ENCODE results near the gene INHA. TPM values are rescaled to one million over a fixed set of nuclear protein-coding genes. Genes with fewer than 3 reads are reported as not detected.

Gene INHA
- total RNA-seq, 1 donor from 2014 or later: 1.2 TPM

- no peak for DNase-seq (ENCODE audit: extremely low spot score, unreplicated experiment)
- no peaks in the 10 kb centered on the region for H3K9me3 Mint-ChIP-seq (ENCODE audit: unreplicated experiment)
- no peak overlapping the region for H3K27ac Mint-ChIP-seq (ENCODE audit: unreplicated experiment)
- H3K27me3 Mint-ChIP-seq (ENCODE audit: unreplicated experiment): peaks cover 40% of the 10 kb centered on the region
- no peaks in the 10 kb centered on the region for H3K36me3 Mint-ChIP-seq (ENCODE audit: unreplicated experiment)
- no peak for TF ChIP-seq CTCF (IDR thresholded peaks at IDR 0.05)
- H3K4me1 Mint-ChIP-seq (ENCODE audit: unreplicated experiment): peaks cover 14% of the 10 kb centered on the region
- H3K4me3 Mint-ChIP-seq (ENCODE audit: unreplicated experiment): no peak overlapping the region
Measured at GRCh38 chr2:219526320-219527075, 45.6 kb upstream of the INHA start.

GRCh38 chr2:219527076-219527394 lies 45.1 kb upstream of the INHA start:
- H3K27ac Mint-ChIP-seq (ENCODE audit: unreplicated experiment): no peak overlapping the region
- H3K27me3 Mint-ChIP-seq (ENCODE audit: unreplicated experiment): peaks cover 43% of the 10 kb centered on the region
- H3K36me3 Mint-ChIP-seq (ENCODE audit: unreplicated experiment): no peaks in the 10 kb centered on the region
- no peak for DNase-seq (ENCODE audit: extremely low spot score, unreplicated experiment)
- no peak for TF ChIP-seq CTCF (IDR thresholded peaks at IDR 0.05)
- H3K4me3 Mint-ChIP-seq (ENCODE audit: unreplicated experiment): no peak overlapping the region
- H3K4me1 Mint-ChIP-seq (ENCODE audit: unreplicated experiment): peaks cover 9% of the 10 kb centered on the region
- H3K9me3 Mint-ChIP-seq (ENCODE audit: unreplicated experiment): no peaks in the 10 kb centered on the region

GRCh38 chr2:219527472-219527871 lies 44.6 kb upstream of the INHA start:
- TF ChIP-seq CTCF (IDR thresholded peaks at IDR 0.05): no peak
- Mint-ChIP-seq H3K36me3 (ENCODE audit: unreplicated experiment) (no peaks in the 10 kb centered on the region), H3K27me3 (ENCODE audit: unreplicated experiment) (peaks cover 43% of the 10 kb centered on the region), H3K27ac (ENCODE audit: unreplicated experiment) (no peak overlapping the region), H3K4me1 (ENCODE audit: unreplicated experiment) (peaks cover 8% of the 10 kb centered on the region), H3K4me3 (ENCODE audit: unreplicated experiment) (no peak overlapping the region), H3K9me3 (ENCODE audit: unreplicated experiment) (no peaks in the 10 kb centered on the region)
- no peak for DNase-seq (ENCODE audit: extremely low spot score, unreplicated experiment)

- peaks cover 8% of the 10 kb centered on the region for H3K4me1 Mint-ChIP-seq (ENCODE audit: unreplicated experiment)
- H3K27ac Mint-ChIP-seq (ENCODE audit: unreplicated experiment): no peak overlapping the region
Measured at GRCh38 chr2:219530048-219530963, 41.8 kb upstream of the INHA start.

More at GRCh38 chr2:219530048-219530963, 41.8 kb upstream of the INHA start:
- peak overlapping the region; percentile 31 for H3K4me3 Mint-ChIP-seq (ENCODE audit: unreplicated experiment)
- TF ChIP-seq CTCF (IDR thresholded peaks at IDR 0.05): peak; percentile 97
- H3K9me3 Mint-ChIP-seq (ENCODE audit: unreplicated experiment): no peaks in the 10 kb centered on the region
- no peaks in the 10 kb centered on the region for H3K36me3 Mint-ChIP-seq (ENCODE audit: unreplicated experiment)
- peak; percentile 96 for DNase-seq (ENCODE audit: extremely low spot score, unreplicated experiment)
- H3K27me3 Mint-ChIP-seq (ENCODE audit: unreplicated experiment): peaks cover 48% of the 10 kb centered on the region
